Fibroblast of skin of right quadriceps (primary cell): ENCODE results near the gene BCO1.

Experiments
- DNase-seq: peaks from one replicate; pipeline ENCODE4 v3.0.0-alpha.2; 2013

The BCO1 gene

GRCh38 chr16:81321039-81321438 lies 82.5 kb downstream of the BCO1 start:
- DNase-seq: no peak

DNA sequence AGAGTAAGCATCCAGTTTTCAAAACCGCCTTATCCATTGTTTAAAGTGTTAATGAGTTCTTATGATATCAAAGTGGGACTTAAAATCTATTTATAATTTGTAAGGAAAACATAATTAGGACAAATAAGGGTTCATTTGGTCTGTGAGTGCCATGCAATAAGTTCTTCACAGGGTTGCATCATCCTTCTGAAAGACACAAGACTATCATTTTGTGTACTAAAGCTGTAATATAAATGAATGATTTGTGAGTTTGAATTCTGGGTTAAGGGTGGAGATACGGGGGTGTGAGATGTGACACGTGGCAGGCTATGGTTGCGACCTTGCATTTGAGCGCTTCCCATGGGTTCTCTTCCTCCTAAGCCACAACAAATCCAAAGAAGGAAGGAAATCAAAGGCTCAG lies 83.0 kb downstream of the BCO1 start:
- DNase-seq: no peak

DNA sequence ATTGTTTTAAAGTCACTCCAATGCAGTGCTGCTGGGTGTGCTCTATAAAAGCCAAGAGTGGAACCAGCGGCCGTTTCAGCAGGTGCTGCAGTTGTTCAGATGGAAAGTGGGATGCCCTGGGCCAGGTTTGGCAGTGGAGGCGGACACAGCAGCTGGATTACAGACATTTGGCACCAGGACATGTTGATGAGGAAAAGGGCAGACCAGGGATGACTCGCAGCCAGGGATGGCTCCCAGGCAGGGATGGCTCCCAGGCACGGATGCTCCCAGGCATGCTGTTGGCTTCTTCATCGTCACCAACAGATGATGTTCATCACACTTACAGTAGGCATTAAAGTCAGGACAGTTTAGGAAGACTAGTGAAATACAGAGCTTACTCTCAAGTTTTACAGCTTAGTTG lies 86.3 kb downstream of the BCO1 start:
- no peak for DNase-seq

DNA sequence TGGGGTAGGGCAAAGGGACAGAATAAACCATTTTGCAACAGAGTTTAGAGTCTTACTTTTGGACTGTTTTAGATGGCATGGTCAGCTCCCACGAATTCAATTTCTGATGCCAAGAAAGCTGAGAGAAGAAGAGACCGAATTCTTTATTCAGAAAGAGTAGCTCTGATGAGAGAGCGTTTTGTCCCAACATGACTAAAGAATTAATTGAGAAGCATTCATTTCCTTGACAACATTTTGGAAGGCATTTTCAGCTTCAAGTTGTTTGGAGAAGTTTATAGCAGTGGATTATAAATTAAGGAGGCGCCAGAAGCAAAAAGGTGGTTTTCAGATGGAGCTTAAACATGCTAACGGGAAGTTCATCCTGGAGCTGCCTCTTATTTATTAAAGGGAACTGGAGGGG lies 88.5 kb downstream of the BCO1 start:
- no peak for DNase-seq

GRCh38 chr16:81327447-81328196 lies 89.1 kb downstream of the BCO1 start:
- DNase-seq: no peak

- no peak for DNase-seq
Observed at GRCh38 chr16:81329947-81330346, 91.5 kb downstream of the BCO1 start.

- no peak for DNase-seq
Observed at GRCh38 chr16:81333356-81333755, 94.9 kb downstream of the BCO1 start.

DNA sequence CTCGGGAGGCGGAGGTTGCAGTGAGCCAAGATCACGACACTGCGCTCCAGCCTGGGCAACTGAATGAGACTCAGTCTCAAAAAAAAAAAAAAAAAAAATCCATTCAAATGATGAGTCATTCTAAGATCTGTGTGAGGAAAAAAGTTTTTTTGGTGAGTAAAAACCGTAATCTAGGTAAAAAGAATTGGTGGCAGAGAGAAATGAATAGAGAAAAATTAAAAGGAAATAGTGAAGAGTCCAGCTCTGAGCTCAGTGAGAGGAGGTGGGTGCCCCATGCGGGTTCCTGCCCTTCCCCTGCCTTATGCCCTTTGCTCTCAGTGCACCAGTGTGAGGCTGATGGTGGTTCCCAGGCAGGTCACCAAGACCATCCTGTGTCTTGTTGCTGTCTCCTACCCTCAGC lies 97.2 kb downstream of the BCO1 start:
- DNase-seq: no peak

DNA sequence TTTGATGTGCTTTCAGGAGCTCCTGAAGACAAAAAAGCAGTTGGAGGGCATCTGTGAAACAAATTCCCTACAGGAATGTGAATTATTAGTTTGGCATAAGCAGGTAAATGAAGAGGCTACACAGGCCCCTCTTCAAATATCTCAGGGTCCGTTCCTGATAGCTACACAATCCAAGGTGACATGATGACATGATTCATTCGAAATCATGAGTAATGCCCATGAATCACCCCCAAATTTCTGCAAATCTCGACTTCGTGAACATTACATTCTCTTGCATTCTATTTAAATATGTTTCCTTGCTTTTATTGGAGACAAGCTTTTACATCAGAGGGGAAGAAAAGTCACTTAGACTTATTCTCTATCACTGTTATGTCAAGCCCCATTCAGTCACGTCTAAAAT lies 98.6 kb downstream of the BCO1 start:
- no peak for DNase-seq
